Measurements from ENCODE around the gene NDUFS6.

NDUFS6 gene

DNA sequence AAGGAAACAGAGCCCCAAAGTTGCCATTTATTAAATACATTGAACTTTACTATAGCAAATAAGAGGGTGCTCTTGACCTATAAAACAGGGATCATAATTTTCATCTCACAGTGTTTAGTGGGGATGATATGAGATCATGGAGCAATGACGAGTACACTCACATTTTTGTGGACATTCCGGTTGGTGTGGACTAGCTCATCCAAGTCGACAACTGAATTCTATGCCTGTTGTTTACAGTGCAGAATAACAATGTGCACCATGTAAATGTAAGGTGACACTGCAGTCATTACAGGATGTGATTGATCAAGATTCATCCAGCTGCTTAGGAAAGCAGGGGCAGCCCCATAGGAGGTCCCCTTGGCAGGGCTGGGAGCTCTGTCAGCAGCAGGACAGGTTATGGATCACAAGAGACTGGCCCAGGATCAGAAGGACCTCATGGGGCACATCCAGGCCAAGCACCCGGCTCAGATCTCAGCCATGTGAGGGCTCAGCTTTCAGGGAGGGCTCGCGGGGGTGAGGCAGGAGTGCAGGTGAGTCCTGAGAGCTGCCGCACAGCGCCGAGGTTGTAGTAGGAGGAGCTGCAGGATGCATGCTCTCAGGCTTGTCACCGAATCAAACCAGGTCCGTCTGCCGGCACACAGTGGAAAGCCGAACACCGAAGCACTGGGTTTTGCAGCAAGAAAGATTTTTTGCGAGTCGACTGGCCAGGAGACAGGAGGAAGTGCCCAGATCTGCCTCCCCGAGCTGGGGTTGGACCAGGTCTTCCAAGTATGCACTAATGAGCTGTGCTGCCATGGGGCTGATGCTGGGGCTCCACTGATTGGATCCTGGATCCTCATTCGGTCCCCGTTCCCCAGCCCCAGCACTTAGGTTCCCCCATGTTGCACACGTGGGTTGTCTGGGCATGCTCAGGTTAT lies 29.8 kb upstream of the NDUFS6 start:
- no peak for TF ChIP-seq CTCF (conservative IDR thresholded peaks at IDR 0.05; ENCODE audit: low read depth, low read length)
- no peak overlapping the region for H3K4me3 ChIP-seq (ENCODE audit: low read depth, low read length)
- no peak for DNase-seq (ENCODE audit: low read depth)

- peak; percentile 84 for TF ChIP-seq CTCF (conservative IDR thresholded peaks at IDR 0.05; ENCODE audit: low read depth, low read length)
- DNase-seq (ENCODE audit: low read depth): peak; percentile 82
- no peak overlapping the region for H3K4me3 ChIP-seq (ENCODE audit: low read depth, low read length)
These were observed 28.6 kb upstream of the NDUFS6 start for GRCh38 chr5:1772634-1773033.

DNA sequence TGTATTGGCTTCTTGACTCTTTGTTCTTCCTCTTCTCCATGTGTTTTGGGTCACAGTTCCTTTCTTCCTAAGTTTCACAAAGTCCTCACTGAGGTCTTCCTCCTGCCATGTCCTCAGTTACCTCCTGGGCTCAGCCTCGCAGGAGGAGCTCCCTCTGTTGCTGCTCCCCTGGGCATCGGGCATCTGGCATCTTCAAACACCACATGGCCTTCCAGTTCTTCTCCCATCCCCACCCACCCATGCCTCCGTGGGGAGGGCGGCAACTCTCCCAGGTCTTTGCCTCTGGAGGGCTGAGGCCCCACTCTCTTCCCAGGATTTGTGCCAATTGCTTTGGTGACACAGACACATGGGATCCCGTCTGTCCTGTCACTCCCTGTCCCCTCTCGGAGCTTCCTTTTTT lies 24.4 kb upstream of the NDUFS6 start:
- H3K4me3 ChIP-seq (ENCODE audit: low read depth, low read length): no peak overlapping the region
- no peak for DNase-seq (ENCODE audit: low read depth)
- no peak for TF ChIP-seq CTCF (conservative IDR thresholded peaks at IDR 0.05; ENCODE audit: low read depth, low read length)

DNA sequence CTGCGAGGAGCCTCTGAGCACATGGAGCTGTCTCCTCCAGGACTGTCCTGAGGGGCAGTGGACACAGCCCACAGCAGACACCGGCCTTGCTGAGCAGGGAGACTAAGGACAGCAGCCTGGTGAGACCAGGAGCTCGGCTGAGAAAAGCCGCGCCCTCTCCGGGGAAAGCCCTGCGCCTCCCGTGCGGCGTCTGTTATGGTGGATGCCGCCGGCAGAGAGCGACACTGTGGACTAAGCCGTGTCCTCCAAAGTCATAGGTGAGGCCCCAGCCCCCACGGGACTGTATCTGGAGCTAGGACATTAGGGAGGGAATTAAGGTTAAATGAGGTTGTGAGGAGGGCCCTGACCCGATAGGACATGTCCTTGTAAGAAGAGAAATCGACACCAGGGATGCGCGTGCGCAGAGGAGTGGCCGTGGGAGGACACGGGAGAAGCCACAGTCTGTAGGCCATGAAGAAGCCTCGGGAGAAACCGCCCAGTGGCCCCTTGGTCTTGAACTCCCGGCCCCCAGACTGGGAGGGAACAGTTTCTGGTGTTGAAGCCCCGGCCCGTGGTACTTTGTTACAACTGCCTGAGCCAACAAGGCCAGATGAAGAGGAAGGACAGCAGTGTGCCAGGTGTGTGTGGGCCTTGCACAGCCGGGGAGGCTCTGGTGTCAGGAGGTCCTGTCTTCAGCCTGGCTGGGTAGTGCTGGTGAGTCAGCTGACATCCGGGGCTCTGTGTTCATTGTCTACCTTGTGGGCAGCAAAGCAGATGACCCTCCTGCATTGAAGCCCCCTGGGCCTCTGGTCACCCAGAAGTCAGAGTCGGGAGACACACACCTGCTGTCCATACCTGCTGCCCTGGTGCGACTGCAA lies 23.7 kb upstream of the NDUFS6 start:
- H3K4me3 ChIP-seq (ENCODE audit: low read depth, low read length): no peak overlapping the region
- no peak for DNase-seq (ENCODE audit: low read depth)
- no peak for TF ChIP-seq CTCF (conservative IDR thresholded peaks at IDR 0.05; ENCODE audit: low read depth, low read length)

DNA sequence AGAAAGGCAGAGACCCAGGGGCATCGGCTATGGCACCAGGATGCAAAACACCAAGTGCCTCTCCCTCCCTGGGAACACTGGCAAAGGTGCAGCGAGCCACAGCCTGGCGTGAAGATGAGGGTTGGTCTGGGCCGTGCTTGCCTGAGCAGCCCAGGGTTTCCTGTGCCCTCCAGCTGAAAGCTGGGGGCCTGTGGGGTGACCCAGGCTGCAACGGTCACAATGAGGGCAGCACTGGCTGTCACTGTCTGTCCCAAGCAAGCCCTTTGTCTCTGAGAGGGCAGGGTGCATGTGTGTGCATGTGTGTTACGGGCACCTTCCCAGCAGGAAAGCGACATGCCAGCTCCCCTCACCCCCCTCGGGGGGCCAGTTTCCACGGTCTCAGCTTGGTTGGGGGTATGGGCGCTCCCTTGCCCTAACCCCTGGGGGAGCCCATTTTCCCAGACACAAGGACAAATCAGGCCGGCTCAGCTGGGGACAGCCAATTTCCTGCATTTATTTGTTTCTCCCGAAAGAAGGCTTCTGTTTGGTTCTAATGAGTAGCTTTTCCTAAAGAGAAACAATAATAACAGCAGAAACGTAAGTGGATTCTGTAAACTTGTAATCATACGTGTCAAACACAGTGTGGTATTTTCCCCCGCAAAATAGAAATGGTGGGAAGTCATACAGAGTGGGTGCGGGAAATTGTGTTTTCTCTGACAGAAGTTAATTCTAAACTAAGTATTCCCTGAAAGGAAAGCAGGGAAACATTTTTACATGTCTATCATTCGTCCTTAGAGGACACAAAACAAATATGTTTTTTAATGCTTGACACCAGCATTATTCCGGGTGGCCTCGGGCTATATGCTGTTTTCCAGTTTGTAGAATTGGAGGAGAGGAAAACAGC lies 22.8 kb upstream of the NDUFS6 start:
- no peak overlapping the region for H3K4me3 ChIP-seq (ENCODE audit: low read depth, low read length)
- no peak for TF ChIP-seq CTCF (conservative IDR thresholded peaks at IDR 0.05; ENCODE audit: low read depth, low read length)
- DNase-seq (ENCODE audit: low read depth): no peak

GRCh38 chr5:1779021-1779680 lies 22.1 kb upstream of the NDUFS6 start:
- no peak for DNase-seq (ENCODE audit: low read depth)
- TF ChIP-seq CTCF (conservative IDR thresholded peaks at IDR 0.05; ENCODE audit: low read depth, low read length): no peak
- H3K4me3 ChIP-seq (ENCODE audit: low read depth, low read length): no peak overlapping the region
